Measurements from ENCODE around the gene TEDC2. TPM values are rescaled to one million over a fixed set of nuclear protein-coding genes. Genes with fewer than 3 reads are reported as not detected.

Gene TEDC2
- total and polyA plus RNA-seq, 2 experiments from 2014 or later: 27.3 to 34.4 TPM

DNA sequence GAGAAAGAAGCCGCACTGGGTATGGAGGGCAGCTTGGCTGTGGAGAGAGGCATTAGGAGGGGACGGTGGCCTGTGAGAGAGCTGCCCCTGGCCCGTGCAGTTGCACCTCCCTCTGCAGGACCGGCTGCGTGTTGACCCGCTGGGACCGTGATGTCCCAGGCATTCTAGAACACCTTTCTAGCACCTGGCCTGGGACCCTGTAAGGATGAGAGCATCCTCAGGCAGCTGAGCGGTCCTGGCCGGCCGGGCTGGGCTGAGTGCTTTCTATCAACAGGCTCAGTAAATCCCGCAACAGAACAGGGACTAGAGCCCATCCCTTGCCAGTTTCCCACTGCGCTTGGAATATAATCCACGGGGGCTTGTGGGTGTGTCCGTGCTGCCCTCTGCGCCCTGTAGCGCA, 29.7 kb downstream of the TEDC2 start:
- peaks cover 4% of the 10 kb centered on the region for H3K4me1 ChIP-seq (ENCODE audit: low read depth)
- no peak for TF ChIP-seq CTCF (IDR thresholded peaks at IDR 0.05; ENCODE audit: low read depth, low read length)

DNA sequence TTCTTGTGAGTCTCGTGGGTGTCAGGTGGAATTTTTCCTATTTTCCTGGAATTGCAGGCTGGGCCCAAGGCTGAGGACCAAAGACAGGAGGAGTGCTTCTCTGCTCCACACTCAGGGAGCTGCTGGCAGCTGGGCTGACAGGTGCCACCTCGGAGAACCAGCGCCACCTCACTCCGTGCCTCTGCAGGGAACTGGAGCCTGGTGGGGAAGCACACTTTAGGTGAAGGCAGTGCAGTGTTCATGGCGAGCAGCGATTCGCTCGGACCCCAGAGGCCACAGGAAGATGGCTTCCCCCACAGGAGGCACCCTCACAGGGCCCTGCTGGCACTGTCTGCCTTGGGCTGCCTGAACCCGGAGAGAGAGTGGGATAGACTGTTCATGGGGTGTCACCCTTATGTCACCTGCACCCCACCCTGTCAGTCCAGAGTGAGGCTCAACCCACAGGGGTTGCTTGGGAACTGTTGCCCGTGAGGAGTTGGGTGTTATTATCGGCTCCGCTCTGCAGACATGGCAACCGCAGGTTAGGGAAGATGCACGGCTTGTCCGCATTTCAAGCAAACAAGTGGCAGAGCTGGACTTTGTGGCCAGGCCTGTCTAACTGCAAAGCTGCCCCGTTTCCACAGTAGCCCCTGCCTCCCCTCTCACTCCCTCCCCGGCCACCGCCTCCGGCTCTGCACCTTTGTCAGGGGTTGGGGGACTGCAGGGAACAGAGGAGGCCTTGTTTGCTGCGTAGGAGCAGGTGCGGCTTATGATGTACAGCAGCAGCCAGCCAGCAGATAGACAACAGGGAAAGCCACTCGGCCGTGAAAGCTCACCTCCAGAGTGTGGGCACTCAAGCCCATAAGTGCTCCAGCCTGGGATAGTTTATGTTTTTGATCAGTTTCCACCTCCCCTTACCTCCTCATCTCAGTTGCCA, 30.5 kb downstream of the TEDC2 start:
- H3K27ac ChIP-seq: no peak overlapping the region
- TF ChIP-seq CTCF (IDR thresholded peaks at IDR 0.05; ENCODE audit: low read depth, low read length): no peak
- H3K36me3 ChIP-seq: no peaks in the 10 kb centered on the region
- no peak overlapping the region for H3K4me3 ChIP-seq
- DNase-seq (ENCODE audit: low read depth in 1 of 2, low spot score in 1 of 2): no peak
- no peaks in the 10 kb centered on the region for H3K9me3 ChIP-seq (ENCODE audit: low read depth)
- peaks cover 4% of the 10 kb centered on the region for H3K4me1 ChIP-seq (ENCODE audit: low read depth)
- no peaks in the 10 kb centered on the region for H3K27me3 ChIP-seq

More for the DNA sequence above, 29.7 kb downstream of the TEDC2 start:
- no peaks in the 10 kb centered on the region for H3K9me3 ChIP-seq (ENCODE audit: low read depth)
- no peak for DNase-seq (ENCODE audit: low read depth in 1 of 2, low spot score in 1 of 2)
- no peak overlapping the region for H3K4me3 ChIP-seq
- H3K36me3 ChIP-seq: no peaks in the 10 kb centered on the region
- H3K27me3 ChIP-seq: no peaks in the 10 kb centered on the region
- no peak overlapping the region for H3K27ac ChIP-seq

DNA sequence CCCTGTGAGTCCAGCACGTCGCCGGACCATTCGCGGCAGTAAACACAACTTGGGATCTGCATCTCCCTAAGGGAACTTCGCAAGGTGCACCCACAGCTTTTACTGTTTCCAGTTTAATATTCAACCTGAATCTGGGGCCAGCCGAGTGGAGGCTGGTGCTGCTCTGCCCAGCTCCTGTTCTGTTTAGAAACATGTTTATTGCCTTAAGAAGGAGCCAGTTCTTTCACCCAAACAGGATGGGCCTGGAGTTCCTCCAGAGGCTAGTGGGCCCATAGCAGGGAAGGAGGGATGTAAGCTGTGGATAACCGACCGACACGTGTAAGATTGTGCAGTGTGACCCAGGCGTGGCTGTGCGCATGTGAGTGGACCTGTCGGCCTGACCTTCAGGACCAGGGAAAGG, 32.4 kb downstream of the TEDC2 start:
- Histone ChIP-seq H3K9me3 (ENCODE audit: low read depth) (no peaks in the 10 kb centered on the region), H3K27ac (no peak overlapping the region), H3K4me1 (ENCODE audit: low read depth) (peaks cover 4% of the 10 kb centered on the region), H3K4me3 (no peak overlapping the region), H3K27me3 (no peaks in the 10 kb centered on the region), H3K36me3 (peaks cover 6% of the 10 kb centered on the region)
- DNase-seq (ENCODE audit: low read depth in 1 of 2, low spot score in 1 of 2): no peak
- no peak for TF ChIP-seq CTCF (IDR thresholded peaks at IDR 0.05; ENCODE audit: low read depth, low read length)

DNA sequence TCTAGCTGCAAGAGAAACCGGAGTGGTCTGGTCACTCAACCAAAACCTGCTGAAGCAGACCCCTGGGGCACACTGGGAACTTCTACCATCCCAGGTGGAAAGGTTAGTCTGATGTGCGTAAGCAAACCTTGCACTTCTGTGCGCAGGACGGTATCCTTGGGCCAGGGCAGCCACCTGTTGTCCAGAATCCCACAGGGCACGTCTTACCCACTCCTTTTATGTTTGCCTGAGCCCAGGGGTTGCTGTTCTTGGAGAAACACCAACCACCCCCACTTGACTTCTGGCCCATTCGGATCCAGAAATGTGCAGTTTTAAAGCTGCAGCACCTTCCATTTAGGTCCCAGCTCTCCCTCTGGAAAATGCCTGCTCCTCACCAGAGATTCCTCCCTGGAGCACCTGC, 33.7 kb downstream of the TEDC2 start:
- no peaks in the 10 kb centered on the region for H3K9me3 ChIP-seq (ENCODE audit: low read depth)
- peaks cover 6% of the 10 kb centered on the region for H3K36me3 ChIP-seq
- H3K27me3 ChIP-seq: no peaks in the 10 kb centered on the region
- no peak for DNase-seq (ENCODE audit: low read depth in 1 of 2, low spot score in 1 of 2)
- no peak overlapping the region for H3K4me3 ChIP-seq
- H3K27ac ChIP-seq: no peak overlapping the region
- no peaks in the 10 kb centered on the region for H3K4me1 ChIP-seq (ENCODE audit: low read depth)
- no peak for TF ChIP-seq CTCF (IDR thresholded peaks at IDR 0.05; ENCODE audit: low read depth, low read length)

GRCh38 chr16:2494616-2495015, 34.7 kb downstream of the TEDC2 start:
- Histone ChIP-seq H3K27ac (no peak overlapping the region), H3K27me3 (no peaks in the 10 kb centered on the region), H3K4me1 (ENCODE audit: low read depth) (no peaks in the 10 kb centered on the region), H3K9me3 (ENCODE audit: low read depth) (no peaks in the 10 kb centered on the region), H3K36me3 (peaks cover 6% of the 10 kb centered on the region), H3K4me3 (no peak overlapping the region)
- TF ChIP-seq CTCF (IDR thresholded peaks at IDR 0.05; ENCODE audit: low read depth, low read length): no peak
- DNase-seq (ENCODE audit: low read depth in 1 of 2, low spot score in 1 of 2): no peak

All from cardiac muscle cell (in vitro differentiated cells and primary cell).